Measurements from ENCODE around the gene GAS5. TPM values are rescaled to one million over a fixed set of nuclear protein-coding genes. Genes with fewer than 3 reads are reported as not detected.

The GAS5 gene
- total RNA-seq, 1 experiment from 2014 or later = 341 TPM

- peak; percentile 98 for DNase-seq (ENCODE audit: low spot score)
Measured at GRCh38 chr1:173824315-173825081, 43.3 kb downstream of the GAS5 start, which contains the start of the genes CENPL and DARS2. Gene CENPL, minus strand, starts transcription at chr1:173824883. Its CDS starts 13,584 bp downstream, at chr1:173811299. Gene DARS2, plus strand, starts transcription at chr1:173824673. Its CDS starts 557 bp downstream, at chr1:173825230.

DNA sequence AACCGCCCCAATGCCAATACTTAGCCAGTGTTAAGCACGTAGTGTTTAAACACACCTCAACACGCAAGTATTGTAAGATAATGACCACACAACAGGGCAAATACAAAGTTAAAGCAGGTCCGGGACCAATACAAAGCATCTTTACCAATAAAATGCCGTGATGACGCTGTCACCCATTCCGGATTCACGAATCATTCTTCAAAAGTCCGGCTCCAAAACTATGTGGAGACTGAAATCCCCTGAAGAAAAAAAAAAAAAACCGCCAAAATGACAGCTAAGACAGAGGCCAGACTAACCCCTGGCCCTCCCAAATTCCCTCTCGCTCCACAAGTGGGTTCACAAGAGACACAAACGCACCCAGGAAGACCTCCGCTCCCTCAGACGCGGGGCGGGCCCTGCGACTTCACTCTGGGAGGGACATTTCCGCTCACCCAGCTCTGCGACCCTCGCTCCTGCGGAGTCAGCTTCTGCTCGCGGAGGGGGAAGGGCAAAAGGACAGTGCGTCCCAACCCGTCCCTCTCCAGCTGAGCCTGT is 43.9 kb downstream of the GAS5 start:
- DNase-seq (ENCODE audit: low spot score) = no peak

GRCh38 chr1:173821680-173822079 is 46.1 kb downstream of the GAS5 start:
- DNase-seq (ENCODE audit: low spot score) = no peak

DNA sequence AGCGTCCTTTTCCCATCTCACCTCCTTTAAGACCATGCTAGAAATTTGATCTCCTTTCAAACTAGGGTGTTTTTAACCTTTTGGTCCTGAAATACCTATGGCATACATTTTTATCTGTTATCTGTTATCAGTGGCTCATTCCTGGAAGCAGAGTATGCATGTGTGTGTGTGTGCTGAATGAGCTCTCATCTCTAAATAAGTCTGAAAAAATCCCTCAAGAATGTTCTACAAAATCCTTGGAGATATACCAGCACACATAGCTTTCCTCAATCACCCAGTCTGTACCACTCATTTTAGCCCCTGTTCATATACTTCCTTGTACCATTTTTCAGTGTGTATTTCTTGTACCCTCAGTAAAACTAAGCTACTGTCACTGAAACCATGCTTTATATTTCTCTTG is 49.3 kb downstream of the GAS5 start:
- DNase-seq (ENCODE audit: low spot score) = no peak

Other genes starting within 250 kb of the GAS5 start
- not detected in 2 replicates for gene TEX50, start 232.7 kb downstream of the GAS5 start, total RNA-seq (2014; rRNA removed; shearing (Covaris generic))
- 0.08 TPM in 1 of 2 replicates, not detected in the other for gene ANKRD45, start 198.1 kb downstream of the GAS5 start, total RNA-seq (2014; rRNA removed; shearing (Covaris generic))
- 10.6 and 15.1 TPM in 2 replicates for gene KLHL20, start 153.0 kb downstream of the GAS5 start, total RNA-seq (2014; rRNA removed; shearing (Covaris generic))
- 24.7 and 27.8 TPM in 2 replicates for gene DARS2, start 43.3 kb downstream of the GAS5 start, total RNA-seq (2014; rRNA removed; shearing (Covaris generic))
- gene CENPL, start 43.1 kb downstream of the GAS5 start, total RNA-seq (2014; rRNA removed; shearing (Covaris generic)) = 25.0 and 27.6 TPM in 2 replicates
- 2.0 and 2.3 TPM in 2 replicates for gene ZBTB37, start 391 bp upstream of the GAS5 start, total RNA-seq (2014; rRNA removed; shearing (Covaris generic))
- not detected in 2 replicates for gene SERPINC1, start 49.3 kb upstream of the GAS5 start, total RNA-seq (2014; rRNA removed; shearing (Covaris generic))
- gene RC3H1, start 154.4 kb upstream of the GAS5 start, total RNA-seq (2014; rRNA removed; shearing (Covaris generic)) = 8.8 and 9.5 TPM in 2 replicates